ENCODE measurements around the gene GSE1.
A peak's percentile ranks its signal among the peaks of the same experiment; 100 is the strongest.

The GSE1 gene

GRCh38 chr16:85612801-85613603 is at the start of gene GSE1:
GSE1 (plus strand) TSS chr16:85613322; CDS start chr16:85613392, 70 bp downstream.
- peak; percentile 93 to 95 for DNase-seq
- TF ChIP-seq GATA1 (IDR thresholded peaks at IDR 0.05; ENCODE audit: low read depth, low read length) (peak; percentile 32), POLR2A (IDR thresholded peaks at IDR 0.05; ENCODE audit: low read length) (peak; percentile 61)

- DNase-seq = no peak
- TF ChIP-seq POLR2A (IDR thresholded peaks at IDR 0.05; ENCODE audit: low read length) (no peak), GATA1 (IDR thresholded peaks at IDR 0.05; ENCODE audit: low read depth, low read length) (no peak)
Observed at GRCh38 chr16:85563515-85564276, 49.4 kb upstream of the GSE1 start.

GRCh38 chr16:85564277-85565051 is 48.7 kb upstream of the GSE1 start:
- peak; percentile 54 to 71 for DNase-seq
- TF ChIP-seq POLR2A (IDR thresholded peaks at IDR 0.05; ENCODE audit: low read length) = no peak
- no peak for TF ChIP-seq GATA1 (IDR thresholded peaks at IDR 0.05; ENCODE audit: low read depth, low read length)

DNA sequence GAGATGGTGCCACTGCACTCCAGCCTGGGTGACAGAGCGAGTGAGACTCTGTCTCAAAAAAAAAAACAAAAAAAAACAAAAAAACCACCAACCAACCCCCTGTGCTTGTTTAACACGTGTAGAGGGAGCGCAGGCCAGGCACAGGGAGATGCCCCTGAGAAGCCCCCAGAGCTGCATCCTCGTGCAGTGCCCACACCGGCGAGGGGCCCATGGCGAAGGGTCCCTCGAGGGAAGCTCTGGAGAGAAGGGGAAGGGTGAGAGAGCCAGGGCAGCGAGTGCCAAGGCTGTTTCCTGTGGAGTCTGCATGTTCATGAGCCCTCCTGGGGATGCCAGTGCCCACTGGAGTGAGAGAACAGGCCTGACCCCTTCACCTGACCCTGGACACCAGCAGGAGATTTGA is 47.8 kb upstream of the GSE1 start:
- TF ChIP-seq POLR2A (IDR thresholded peaks at IDR 0.05; ENCODE audit: low read length) = no peak
- no peak for TF ChIP-seq GATA1 (IDR thresholded peaks at IDR 0.05; ENCODE audit: low read depth, low read length)

DNA sequence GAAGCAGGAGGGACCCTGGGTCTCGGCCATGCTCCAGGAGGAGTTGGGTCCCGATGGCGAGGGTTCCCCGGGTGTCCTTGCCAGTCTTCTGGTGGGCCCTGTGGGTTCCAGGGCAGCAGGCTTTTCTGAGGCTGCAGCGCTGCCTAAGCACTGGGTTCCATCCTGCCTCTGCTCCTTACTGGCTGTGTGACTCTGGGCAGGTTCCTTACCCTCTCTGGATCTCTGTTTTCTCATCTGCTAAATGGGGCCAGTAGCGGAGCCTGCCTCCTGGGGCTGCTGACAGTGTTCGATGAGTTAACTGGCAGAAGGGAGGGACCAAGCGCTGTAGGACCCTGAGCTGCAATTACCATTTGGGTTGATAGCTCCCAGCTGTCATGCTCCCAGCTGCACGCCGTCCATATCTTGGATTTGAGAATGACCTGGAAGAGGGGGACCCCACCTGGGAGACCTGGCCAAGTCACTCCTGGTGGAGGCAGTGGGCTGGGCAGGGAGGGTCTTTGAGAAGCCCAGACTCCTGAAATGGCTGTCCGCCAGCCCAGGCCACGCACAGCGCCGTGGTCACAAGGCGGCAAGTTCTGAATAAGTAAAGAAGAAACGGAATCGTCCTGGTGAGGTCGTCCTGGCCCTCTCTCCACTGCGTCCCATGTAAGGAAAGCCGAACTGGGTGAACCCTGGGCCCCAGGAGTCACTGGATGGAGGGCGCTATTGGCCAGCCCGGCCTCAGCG is 47.2 kb upstream of the GSE1 start:
- TF ChIP-seq GATA1 (IDR thresholded peaks at IDR 0.05; ENCODE audit: low read depth, low read length) = no peak
- TF ChIP-seq POLR2A (IDR thresholded peaks at IDR 0.05; ENCODE audit: low read length) = no peak

More for the DNA sequence above, 47.8 kb upstream of the GSE1 start:
- DNase-seq = no peak

DNA sequence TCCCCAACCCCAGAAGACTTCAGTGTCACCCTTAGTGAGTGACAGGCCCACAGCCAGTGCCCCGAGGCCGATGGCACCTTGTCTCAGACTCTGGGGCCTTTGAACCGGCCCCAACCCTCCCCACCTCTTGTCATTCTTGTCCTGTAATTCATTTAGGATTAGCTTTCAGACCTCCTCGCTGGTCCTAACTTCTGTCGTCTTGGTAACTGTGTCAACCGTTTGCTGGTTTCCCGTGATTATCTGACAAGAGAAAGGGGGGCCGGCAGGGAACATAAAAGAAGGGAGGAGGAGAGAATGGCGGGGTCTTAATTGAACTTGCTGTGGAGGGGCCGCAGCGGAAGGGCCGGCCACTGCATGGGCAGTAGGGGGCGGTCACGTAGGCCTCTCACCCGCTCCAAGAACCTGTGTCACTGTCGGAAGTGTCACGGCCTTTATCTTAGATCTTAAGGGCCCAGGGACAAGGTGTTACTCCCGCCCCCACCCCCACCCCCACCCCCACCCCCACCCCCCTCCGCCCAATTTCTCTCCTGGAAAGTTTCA is 46.5 kb upstream of the GSE1 start:
- DNase-seq = peak; percentile 43 to 71
- TF ChIP-seq POLR2A (IDR thresholded peaks at IDR 0.05; ENCODE audit: low read length) (no peak), GATA1 (IDR thresholded peaks at IDR 0.05; ENCODE audit: low read depth, low read length) (no peak)

More for the DNA sequence above, 47.2 kb upstream of the GSE1 start:
- DNase-seq = no peak

DNA sequence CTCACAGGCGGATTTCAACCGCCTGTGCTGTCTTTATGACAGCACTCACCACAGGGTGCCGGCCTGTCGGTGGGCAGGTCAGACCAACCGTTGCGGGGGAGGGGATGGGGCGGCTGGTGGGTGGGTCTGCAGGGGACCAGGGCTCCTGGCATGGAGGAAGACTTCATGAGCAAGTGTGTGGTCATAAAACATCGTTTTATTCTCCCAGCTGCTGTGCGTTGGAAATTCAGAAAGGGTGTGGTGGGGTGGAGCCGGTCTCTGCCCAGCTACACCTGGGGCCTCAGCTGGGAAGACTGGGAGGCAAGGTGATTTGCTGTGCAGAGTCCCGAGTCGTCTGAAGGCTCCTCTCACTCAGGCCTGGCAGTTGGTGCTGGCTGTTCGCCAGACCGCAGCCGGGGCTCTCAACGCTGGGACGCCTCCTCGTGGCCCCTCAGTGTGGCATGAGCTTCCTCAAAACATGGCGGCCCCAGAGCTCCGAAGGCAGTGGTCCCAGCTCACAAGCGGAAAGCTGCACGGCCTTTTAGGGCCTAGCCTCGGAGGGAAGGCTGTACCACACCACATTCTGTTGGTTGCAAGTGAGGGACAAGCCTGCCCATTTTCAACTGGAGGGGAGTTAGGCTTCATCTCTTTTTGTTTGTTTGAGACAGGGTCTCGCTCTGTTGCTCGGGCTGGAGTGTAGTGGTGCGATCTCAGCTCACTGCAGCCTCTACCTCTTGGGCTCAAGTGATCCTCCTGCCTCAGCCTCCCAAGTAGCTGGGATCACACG is 45.8 kb upstream of the GSE1 start:
- no peak for TF ChIP-seq GATA1 (IDR thresholded peaks at IDR 0.05; ENCODE audit: low read depth, low read length)
- no peak for TF ChIP-seq POLR2A (IDR thresholded peaks at IDR 0.05; ENCODE audit: low read length)
- DNase-seq = peak in 1 of 2 experiments; percentile 29

GRCh38 chr16:85567935-85568334 is 45.2 kb upstream of the GSE1 start:
- TF ChIP-seq GATA1 (IDR thresholded peaks at IDR 0.05; ENCODE audit: low read depth, low read length) (no peak), POLR2A (IDR thresholded peaks at IDR 0.05; ENCODE audit: low read length) (no peak)

DNA sequence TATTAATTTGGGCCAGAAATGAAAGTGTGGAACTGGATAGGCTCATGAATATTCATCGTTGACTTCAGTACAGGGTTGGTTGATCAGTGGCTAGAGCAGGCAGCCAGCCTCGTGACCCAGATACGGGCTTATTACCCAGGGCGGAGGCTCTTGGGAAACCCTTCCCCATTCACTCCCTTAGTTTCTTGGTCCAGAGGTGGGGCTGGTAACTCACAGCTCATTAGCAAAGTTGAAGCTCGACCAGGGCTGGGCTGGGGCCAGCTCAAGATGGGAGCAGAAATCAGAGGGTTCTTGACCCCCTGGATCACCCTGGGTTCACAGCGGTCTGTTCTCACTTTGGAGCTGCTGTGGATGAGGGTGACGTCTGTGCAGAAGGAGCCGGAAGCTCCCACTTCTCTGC is 44.6 kb upstream of the GSE1 start:
- peak; percentile 46 to 56 for DNase-seq
- peak; percentile 36 for TF ChIP-seq POLR2A (IDR thresholded peaks at IDR 0.05; ENCODE audit: low read length)
- TF ChIP-seq GATA1 (IDR thresholded peaks at IDR 0.05; ENCODE audit: low read depth, low read length) = no peak

More at GRCh38 chr16:85567935-85568334, 45.2 kb upstream of the GSE1 start:
- no peak for DNase-seq

DNA sequence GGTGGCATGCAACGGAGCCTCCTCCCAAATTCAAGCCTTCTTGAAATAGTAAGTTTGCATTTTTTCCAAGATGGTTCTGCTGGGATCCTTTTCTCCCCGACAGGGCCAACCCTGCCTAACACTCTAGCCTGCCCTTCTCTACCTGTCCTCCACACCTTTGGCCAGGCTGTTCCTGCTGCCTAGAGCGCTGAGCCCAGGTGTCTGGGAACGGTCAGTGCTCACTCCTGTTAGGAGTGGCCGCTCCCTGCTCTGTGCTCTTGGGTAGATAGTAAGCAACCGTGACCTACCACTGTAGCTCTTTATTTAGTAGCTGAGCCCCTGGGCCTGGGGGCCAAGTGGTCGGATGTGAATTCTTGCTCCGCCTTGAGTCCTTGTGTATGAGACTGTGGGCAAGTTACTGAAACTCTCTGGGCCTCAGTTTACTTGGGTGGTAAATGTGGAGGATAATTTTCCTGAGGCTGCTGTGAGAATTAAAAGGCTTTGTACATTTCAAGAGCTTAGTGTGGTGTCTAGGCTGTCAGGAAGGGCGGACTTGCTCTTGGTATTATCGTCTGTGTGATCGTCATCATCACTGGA is 44.0 kb upstream of the GSE1 start:
- TF ChIP-seq GATA1 (IDR thresholded peaks at IDR 0.05; ENCODE audit: low read depth, low read length) (no peak), POLR2A (IDR thresholded peaks at IDR 0.05; ENCODE audit: low read length) (no peak)

DNA sequence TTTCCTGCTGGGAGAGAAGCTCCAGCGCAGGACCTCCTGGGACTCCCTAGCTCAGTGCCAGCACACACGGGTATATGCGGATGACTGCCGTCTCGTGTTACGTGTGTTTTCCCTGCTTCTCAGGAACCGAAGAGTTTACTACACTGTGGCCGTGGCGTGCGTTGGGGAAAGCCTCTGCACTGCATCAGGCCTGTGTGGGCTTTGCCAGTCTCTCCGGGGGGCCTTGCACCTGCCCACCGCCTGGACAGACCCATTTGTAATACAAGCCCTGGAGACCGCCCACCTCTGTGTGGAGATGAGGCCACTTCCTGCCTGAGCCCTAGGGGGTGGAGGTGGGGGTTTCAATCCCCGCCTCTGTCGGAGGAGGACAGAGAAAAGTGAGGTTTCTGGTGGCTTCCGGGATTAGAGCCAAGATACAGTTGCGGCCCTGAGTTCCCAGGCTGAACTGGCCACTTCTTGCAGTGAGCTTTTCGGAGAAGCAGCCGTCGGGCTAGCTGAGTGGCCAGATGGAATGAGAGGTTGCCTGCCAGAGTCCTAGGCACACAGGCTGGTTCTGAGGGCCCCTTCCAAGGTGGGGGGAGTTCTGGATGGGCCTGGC is 43.4 kb upstream of the GSE1 start:
- peak; percentile 47 to 53 for DNase-seq
- TF ChIP-seq POLR2A (IDR thresholded peaks at IDR 0.05; ENCODE audit: low read length) (no peak), GATA1 (IDR thresholded peaks at IDR 0.05; ENCODE audit: low read depth, low read length) (no peak)

More for the DNA sequence above, 44.0 kb upstream of the GSE1 start:
- no peak for DNase-seq
